ENCODE measurements around the gene IFI27L2.

The IFI27L2 gene

DNA sequence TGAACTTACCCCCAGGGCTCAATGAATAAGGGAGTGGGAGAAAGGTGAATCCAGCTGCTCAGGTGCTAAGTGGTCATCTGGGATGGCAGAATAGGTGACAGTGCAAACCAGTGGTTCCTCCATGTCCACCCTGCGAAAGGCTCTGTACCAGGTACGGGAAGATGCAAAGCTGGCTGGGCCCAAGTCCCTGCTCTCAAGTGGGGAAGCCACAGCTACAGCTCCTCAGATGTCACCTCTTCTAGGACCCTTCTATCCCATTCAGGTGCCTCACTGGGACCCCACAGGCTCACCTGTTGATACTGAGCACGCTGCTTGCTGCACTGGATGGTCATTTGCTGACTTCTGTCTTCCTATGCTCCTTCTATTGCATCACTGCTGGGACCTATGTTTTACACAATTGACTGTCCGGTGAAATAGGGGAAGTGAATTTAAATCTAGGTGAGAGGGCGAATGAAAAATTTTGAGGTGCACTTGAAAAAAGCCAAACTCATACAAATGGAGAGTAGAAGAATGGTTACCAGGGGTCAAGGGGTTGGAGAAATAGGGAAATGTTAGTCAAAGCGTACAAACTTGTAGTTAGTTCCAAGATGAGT lies 24.4 kb upstream of the IFI27L2 start:
- no peak for DNase-seq (ENCODE audit: low read depth)
- H3K4me3 ChIP-seq (ENCODE audit: low read length): no peak overlapping the region
- TF ChIP-seq, protein P1, sequence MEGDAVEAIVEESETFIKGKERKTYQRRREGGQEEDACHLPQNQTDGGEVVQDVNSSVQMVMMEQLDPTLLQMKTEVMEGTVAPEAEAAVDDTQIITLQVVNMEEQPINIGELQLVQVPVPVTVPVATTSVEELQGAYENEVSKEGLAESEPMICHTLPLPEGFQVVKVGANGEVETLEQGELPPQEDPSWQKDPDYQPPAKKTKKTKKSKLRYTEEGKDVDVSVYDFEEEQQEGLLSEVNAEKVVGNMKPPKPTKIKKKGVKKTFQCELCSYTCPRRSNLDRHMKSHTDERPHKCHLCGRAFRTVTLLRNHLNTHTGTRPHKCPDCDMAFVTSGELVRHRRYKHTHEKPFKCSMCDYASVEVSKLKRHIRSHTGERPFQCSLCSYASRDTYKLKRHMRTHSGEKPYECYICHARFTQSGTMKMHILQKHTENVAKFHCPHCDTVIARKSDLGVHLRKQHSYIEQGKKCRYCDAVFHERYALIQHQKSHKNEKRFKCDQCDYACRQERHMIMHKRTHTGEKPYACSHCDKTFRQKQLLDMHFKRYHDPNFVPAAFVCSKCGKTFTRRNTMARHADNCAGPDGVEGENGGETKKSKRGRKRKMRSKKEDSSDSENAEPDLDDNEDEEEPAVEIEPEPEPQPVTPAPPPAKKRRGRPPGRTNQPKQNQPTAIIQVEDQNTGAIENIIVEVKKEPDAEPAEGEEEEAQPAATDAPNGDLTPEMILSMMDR (conservative IDR thresholded peaks at IDR 0.05; ENCODE audit: low read length): no peak

DNA sequence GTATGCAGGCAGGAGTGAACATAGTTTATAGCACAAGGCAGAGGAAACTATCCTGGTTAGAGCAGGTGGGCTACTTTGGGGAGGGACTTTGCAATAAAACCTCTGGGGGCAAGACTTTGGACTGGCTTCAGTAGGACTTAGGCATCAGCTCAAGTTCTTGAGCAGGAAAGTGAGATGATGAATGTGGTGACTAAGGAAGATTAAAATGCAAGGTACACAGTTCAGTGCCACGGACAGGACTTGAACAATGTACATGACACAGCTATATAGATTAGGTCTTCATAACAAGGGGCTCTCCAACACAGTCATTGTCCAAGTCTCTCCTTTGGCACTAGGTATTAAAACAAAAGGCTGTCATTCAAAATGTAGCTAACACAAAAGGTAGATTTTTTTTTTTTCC lies 23.3 kb upstream of the IFI27L2 start:
- no peak for DNase-seq (ENCODE audit: low read depth)
- no peak overlapping the region for H3K4me3 ChIP-seq (ENCODE audit: low read length)
- TF ChIP-seq, protein P1 (conservative IDR thresholded peaks at IDR 0.05; ENCODE audit: low read length): no peak

DNA sequence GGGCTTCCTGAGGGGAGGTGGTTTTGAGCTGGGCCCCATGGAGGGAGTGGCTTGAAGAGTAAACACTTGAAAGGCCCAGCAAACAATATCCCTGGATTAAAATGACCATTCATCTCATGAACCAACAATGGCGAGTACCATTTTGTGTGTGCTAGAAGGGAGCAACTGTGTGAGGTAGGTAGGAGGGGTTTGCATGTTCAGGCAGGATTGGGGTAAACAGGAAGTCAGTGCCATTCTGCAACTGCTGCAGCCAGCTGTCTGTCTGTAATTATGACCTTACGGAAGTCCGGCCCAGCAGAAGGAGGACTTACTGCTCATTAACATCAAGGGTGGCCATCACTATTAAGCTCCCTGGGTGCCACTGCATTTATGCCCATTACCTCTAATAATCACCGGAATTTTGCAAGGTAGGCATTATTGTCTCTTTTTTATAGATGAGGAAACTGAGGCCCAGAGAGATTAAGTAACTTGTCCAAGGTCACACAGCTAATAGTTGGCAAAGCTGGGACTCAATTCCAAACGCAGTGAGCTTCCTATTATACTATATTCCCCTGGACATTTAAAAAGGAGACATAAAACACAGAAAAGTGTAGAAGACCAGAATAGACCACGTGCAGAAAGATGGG lies 16.6 kb upstream of the IFI27L2 start:
- no peak overlapping the region for H3K4me3 ChIP-seq (ENCODE audit: low read length)
- TF ChIP-seq, protein P1 (conservative IDR thresholded peaks at IDR 0.05; ENCODE audit: low read length): no peak
- no peak for DNase-seq (ENCODE audit: low read depth)

GRCh38 chr14:94144765-94145164 lies 15.4 kb upstream of the IFI27L2 start:
- DNase-seq (ENCODE audit: low read depth): no peak
- no peak overlapping the region for H3K4me3 ChIP-seq (ENCODE audit: low read length)

GRCh38 chr14:94143711-94144110 lies 14.3 kb upstream of the IFI27L2 start:
- TF ChIP-seq, protein P1 (conservative IDR thresholded peaks at IDR 0.05; ENCODE audit: low read length): no peak
- H3K4me3 ChIP-seq (ENCODE audit: low read length): no peak overlapping the region
- no peak for DNase-seq (ENCODE audit: low read depth)

More at GRCh38 chr14:94144765-94145164, 15.4 kb upstream of the IFI27L2 start:
- TF ChIP-seq, protein P1 (conservative IDR thresholded peaks at IDR 0.05; ENCODE audit: low read length): no peak

DNA sequence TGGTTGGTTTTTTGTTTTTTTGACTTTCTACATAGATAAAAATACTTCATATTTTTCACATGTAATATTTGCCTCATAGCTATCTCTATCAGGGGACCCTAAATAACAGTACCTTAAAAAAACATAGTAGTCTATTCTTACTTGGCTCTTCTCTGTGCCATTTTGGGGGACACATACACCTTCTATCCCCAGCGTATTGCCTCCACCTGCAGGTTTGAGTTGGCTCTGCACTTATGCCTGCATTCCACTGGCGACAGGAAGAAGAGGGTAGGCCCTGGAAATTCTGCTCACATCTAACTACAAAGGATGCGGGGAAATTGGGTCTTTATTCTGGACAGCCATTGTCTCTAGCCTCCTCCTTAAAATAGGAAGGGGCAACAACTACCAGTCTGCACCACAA lies 13.8 kb upstream of the IFI27L2 start:
- no peak overlapping the region for H3K4me3 ChIP-seq (ENCODE audit: low read length)
- no peak for DNase-seq (ENCODE audit: low read depth)
- TF ChIP-seq, protein P1 (conservative IDR thresholded peaks at IDR 0.05; ENCODE audit: low read length): peak; percentile 28

- DNase-seq (ENCODE audit: low read depth): no peak
- no peak overlapping the region for H3K4me3 ChIP-seq (ENCODE audit: low read length)
- TF ChIP-seq, protein P1 (conservative IDR thresholded peaks at IDR 0.05; ENCODE audit: low read length): no peak
Measured at GRCh38 chr14:94142836-94143235, 13.4 kb upstream of the IFI27L2 start.

All from AG10803 (cell line).